HG03521 (cell line): Measurements from ENCODE around the gene PRDM15.

Experiments
- ATAC-seq: cut with Tn5 transposase; IDR thresholded peaks from one replicate; pipeline ENCODE4 v1.9.1; 2021; ENCODE audit warnings: mild to moderate bottlenecking, moderate library complexity; ENCODE audit not compliant: unreplicated experiment

The PRDM15 gene

DNA sequence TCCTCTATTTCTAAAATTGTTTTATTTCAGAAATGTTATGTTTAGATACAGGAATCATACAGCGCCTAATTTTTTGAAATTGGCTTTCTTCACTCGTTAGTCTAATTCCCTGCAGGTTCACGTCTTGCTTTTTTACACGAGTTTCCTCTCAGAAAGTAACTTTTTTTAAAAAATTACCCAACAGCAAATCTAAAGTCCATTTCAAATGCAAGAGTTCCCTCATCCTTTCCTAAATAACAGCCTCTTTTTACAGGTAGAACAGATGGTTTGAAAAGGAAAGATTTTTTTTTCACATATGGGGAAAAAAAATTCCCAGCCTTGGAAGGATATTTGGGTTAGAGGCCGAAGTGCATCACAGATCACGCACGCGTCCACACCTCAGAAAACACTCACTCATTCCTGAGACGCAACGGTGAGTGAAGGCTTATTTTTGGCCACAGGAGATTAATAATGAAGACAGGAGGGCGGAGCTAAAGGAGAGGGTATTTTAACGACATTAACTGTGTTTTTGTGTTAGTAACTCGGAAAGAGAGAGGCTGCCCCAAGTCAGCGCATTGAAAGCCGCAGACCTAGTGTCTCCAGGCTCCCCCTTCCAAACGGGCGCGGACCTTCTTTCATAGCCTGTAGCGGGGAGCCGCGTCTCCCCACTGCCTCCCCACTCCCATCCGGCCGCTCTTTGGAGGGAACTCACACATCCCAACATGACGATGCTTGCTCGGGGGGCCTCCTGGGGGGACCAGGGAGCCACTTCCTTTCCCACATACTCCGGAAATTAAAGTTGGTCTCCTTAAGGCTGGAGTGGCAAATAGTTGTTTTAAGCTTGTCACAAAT, 111.3 kb downstream of the PRDM15 start:
- no peak for ATAC-seq

DNA sequence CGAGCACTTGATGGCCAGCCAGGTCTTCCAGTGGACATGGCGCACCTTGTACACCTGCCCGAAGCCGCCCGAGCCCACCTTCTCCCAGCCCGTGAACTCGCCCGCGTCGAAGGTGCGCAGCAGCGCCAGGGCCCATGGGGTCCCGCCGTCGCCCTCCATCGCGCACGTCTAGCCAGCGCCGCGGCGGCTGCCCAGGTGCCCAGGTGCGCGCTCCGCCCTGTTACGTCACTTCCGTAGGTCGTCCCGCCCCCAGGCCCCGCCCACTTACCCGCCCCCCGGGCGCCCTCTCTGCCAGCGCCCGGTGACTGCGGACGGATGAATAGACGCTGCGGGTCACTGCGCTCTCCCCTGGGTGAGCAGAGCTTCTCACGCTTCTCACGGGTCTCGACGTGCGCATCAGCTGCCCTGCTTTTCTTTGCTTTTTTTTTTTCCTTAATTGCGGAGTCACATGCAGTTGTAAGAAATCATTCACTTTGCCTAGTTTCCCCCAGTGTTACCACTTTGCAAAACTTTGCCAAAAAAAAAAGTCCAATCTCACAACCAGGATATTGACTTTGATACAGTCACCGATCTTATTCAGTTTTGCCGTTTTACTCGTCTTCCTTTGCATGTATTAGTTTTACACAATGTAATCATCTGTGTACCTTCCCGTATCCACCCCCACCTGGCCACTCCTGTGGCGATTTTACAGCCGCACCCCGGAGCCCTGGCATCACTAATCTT, 112.1 kb downstream of the PRDM15 start, which contains the start of gene RIPK4:
Gene RIPK4, minus strand, starts transcription at position 170 of the 723 bp plus-strand sequence. Its CDS starts 11 bp downstream, at position 159.
- ATAC-seq = no peak

DNA sequence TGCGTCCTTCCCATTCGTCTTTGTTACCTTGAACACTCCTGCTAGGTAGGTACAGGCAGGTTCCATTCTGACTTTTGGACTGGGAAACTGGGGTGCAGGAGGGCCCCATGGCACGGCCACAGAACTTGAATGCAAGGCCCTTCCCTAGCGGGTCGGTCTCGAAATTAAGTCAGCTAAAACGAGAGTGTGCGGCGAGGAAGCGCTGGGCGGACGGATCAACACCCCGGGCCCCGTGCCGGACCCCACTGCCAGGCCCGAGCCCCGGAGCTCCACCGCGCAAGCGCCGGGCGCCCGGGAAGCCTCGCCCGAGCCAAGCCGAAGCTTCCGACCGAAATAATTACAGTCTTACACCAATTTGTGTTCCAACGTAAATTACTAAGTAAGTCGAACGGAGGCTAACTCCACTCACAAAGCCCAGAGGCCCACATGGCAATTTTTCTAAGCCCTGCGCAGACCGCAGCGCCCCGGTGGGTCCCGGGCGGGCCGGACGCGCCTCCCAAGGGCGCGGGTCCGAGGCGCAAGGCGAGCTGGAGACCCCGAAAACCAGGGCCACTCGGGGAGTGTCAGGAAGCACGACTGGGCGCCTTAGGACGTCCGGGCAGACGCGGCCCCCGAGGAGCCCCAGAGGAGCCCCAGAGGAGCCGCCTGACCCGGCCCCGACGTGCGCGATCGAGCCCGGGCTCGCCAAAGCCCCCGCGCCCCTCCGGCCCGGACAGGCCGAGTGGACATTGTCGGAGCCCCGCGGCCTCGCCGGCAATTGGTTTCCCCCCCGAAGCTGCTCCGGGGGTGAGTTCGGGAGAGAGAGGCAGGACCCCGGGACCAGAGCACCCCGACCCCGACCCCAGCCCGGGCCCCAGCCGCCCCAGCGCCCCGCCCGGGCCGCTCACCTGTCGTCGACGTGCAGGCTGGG, 112.9 kb downstream of the PRDM15 start:
- ATAC-seq = no peak

DNA sequence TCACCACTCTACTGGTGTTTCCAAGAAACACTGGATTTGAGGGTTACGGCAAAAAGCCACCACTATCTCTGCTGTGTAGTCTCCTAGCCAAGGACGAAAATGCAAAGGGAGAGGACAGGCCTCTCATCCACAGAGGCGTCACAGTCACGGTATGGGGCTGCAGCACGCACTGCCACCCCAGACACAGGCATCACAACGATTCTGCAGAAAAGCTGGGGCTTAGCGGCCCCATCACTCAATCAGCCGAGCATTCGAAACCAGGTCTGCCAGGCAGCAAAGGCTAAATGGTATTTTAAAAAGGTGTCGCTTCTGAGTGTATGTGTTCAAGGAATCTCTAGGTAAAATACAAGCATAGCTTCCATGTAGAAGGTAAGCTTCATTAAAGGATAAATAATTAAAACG, 113.7 kb downstream of the PRDM15 start:
- ATAC-seq = no peak

DNA sequence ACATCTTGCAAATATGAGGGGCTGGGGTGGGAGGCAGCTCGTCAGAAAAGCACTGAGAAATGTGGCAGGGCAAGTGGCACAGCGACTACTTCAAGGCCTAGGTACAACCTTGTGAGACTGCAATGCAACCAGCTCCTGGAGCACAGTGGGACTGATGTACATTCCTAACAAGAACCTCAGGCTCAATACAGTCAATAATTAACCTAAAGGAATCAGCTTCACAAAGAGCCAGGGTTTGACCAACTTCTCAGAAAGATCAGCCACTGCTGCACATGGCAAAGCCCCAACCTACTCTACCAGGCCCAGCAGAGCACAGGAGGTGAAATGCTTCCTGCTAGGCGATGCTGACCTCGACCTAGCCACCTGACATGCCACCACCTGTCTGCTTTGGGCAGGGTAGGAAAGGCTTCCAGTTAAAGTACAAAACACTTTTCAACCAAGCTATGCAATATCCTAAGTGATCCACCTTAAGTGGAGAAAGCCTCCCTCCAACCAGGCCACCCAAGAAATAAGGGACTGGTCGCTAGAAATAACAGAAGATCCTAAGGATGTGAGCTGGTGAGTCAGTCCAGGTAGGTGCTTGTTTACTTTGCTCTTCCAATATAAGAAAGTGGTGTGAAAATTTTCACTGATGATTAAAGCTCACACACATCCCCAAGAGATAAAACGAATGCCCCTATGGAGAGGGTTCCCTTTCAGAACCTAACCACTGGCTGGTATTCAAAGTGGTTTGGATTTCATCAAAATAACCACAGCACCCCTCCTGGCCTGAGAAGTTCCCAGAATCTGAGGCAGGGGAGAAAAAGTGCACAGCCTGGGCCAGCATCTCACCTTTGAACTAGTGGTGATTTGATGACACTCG, 114.4 kb downstream of the PRDM15 start:
- ATAC-seq = no peak

DNA sequence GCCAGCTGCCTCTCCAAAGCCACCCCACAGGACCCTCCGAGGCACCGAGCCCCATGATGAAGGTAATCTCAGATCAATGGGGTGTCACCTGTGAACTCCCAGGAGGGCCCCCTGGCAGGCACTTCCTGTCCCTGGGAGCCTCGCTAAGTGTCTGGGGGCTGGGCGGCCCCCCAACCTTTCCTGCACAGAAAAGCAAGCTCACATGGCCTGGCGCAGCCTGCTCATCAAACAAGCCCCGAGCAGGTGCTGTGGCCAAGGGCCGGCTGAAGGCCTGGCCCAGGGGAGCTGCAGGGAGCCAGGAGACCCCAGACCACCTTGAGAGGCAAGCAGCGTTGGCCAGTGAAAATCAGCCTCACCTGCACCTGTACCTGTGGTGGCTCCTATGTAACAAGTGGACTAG, 115.1 kb downstream of the PRDM15 start:
- no peak for ATAC-seq

GRCh38 chr21:41763398-41763931, 115.7 kb downstream of the PRDM15 start:
- ATAC-seq = no peak

DNA sequence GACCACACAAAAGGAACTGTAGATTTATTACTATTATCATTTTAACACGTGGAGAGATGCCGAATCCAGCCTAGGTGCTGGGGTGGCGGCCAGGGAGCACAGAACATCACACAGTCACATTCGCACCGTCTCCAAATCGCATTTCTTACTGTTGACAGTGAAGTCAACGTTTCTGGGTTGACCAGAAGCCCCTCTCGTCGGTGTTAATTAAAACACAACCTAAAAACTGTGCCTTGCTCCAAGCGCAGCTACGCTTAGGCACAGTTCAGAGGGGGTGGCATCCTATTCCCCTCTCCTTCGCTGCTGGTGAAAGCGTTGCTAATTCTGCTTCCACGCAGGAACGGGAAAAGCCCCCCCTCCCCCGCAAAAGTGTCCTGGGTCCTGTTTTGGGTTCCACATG, 116.4 kb downstream of the PRDM15 start:
- ATAC-seq = no peak

DNA sequence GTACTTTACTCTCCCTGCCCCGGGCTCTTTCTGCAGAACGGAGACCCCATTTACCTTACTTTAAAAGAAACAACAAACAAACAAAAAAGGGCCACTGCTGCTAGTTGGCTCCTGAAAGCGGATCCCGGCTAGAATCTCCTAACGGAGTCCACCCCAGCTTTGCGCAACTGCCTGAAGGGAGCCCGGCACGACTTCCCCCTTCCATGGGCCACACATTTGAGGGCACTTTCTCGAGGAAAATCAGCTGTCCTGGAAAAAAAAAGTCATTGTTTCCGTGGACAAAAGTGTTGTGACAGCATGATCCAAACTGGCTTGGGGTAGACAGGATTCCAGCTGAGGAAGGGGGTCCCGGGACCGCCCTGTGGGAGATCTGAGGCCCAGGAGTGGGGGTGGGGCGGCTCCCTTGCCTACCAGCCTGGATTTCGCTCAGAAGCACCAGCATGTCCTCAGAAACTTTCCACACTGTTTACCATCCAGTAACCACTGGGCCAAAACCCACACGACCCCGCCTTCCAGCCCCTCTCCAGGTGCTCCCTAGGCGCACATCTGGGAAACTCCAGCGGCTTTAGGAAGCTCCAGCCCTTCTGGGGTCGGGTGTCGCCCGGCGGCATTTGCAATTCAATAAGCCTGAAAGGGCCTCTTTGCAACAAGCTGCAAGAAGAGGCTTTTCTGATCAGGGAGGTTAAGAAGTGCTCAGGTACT, 117.1 kb downstream of the PRDM15 start:
- no peak for ATAC-seq

- ATAC-seq = no peak
Observed at GRCh38 chr21:41761211-41761933, 117.8 kb downstream of the PRDM15 start.

GRCh38 chr21:41760411-41760810, 118.7 kb downstream of the PRDM15 start:
- ATAC-seq = no peak

DNA sequence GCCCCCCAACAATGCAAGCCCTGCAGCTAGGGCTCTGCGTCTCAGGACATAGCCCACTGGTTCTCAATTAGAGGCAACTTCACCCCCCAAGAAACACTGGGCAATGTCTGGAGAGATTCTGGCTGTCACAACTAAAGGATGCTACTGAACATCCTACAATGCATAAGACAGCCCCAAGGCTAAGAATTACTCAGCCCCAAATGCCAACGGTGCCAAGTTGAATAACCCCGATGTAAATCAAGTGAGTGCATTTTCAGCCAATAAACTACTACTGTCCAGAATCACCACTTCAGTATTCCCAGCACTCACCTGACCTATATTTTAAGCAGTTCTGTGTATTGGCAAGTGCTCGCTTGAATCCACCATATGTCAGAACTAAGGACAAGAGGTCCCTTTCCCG, 119.2 kb downstream of the PRDM15 start:
- no peak for ATAC-seq

GRCh38 chr21:41759214-41759840, 119.8 kb downstream of the PRDM15 start:
- ATAC-seq = no peak

GRCh38 chr21:41758550-41758949, 120.6 kb downstream of the PRDM15 start:
- no peak for ATAC-seq

DNA sequence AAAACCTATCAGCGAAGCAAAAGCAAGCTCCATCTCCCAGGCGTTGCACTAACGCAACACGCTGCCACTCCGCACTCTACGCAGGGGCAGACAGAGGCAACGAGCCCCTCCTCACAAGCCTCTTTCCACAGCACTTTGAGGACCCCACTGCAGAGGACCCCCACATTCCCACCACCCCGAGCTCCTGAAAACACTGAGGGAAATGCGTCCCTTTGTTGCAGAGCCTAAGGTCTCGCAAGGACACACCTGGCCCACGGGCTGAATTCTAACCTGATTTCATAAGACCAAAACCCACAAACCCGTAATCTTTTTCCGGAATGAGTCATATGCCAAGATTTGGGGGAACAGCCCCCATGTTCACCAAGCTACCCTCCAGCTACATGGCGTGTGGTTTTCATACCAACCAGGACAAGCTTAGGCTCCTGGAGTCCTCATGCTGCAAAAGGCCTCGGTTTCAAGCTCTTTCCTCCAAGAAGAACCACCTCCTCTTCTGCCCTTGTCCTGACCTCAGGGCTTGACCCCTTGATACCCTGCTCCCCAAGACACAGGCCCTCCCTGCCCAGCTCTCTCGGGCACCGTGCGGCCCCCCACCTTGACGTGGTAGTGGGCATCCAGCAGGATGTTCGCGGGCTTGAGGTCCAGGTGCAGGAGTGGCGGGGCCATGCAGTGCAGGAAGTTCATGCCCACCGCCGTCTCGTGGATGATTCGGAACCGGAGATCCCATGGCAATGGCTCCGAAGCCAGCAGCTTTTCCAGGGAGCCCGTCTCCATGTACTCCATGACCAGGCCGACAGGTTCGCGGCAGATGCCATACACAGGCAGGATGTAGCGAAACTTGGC, 123.0 kb downstream of the PRDM15 start:
- no peak for ATAC-seq

GRCh38 chr21:41755258-41755933, 123.7 kb downstream of the PRDM15 start:
- ATAC-seq = no peak

GRCh38 chr21:41754479-41754891, 124.7 kb downstream of the PRDM15 start:
- ATAC-seq = no peak
